Measurements from ENCODE around the gene EXTL1. TPM values are rescaled to one million over a fixed set of nuclear protein-coding genes. Genes with fewer than 3 reads are reported as not detected.

The EXTL1 gene
- total RNA-seq, 1 experiment from 2014 or later: 0.15 TPM

GRCh38 chr1:25990251-25990650 lies 31.3 kb upstream of the EXTL1 start:
- ChIA-PET RAD21 (ENCODE audit: low non-redundant PET in 1 of 2, low total read pairs in 2 of 2, uncharacterized antibody in 2 of 2, unreplicated experiment in 2 of 2) (no interaction called here), POLR2A (no interaction called here), CTCF (no interaction called here)
- BruUV-seq (replicated peaks): no TSS peak
- H3K27ac ChIP-seq (ENCODE audit: low read depth, low read length): no peak overlapping the region
- H3K9me3 ChIP-seq (ENCODE audit: control insufficient read depth in 1 of 2, insufficient read depth in 1 of 2, low read depth in 1 of 2, low read length in 2 of 2): no peaks in the 10 kb centered on the region
- no peak overlapping the region for H3K4me2 ChIP-seq (ENCODE audit: low read length)
- no peaks in the 10 kb centered on the region for H3K27me3 ChIP-seq (ENCODE audit: insufficient read depth, low read length)
- intact Hi-C loops (cut with micrococcal nuclease): loop anchor here (10.0 kb wide), 1 partner anchor 445 kb away; the partner anchor contains the start of gene LDLRAP1
- no peaks in the 10 kb centered on the region; the same call in 1 of the 2 replicates for H3K79me2 ChIP-seq (ENCODE audit: insufficient read depth, low read length)
- DNase-seq (ENCODE audit: low read depth, low spot score) (no peak), ATAC-seq (no peak)
- no peak overlapping the region for H3K4me3 ChIP-seq (replicated peaks in 1 of 2; ENCODE audit: low read depth in 1 of 2, low read length in 2 of 2)
- no peak overlapping the region for H3K9ac ChIP-seq (ENCODE audit: low read length)
- peaks cover 2 to 4% of the 10 kb centered on the region in 2 experiments; a peak in 1 of 4 replicates for H3K36me3 ChIP-seq (ENCODE audit: control insufficient read depth in 1 of 2, insufficient read depth in 2 of 2, low read length in 2 of 2)
- no peak overlapping the region for H2AFZ ChIP-seq (ENCODE audit: low read depth, low read length, poor library complexity, severe bottlenecking)
- no peak for TF ChIP-seq SIN3A (IDR thresholded peaks at IDR 0.05; ENCODE audit: low read depth)
- TF ChIP-seq ELF1 (IDR thresholded peaks at IDR 0.05; ENCODE audit: borderline replicate concordance, low read depth): no peak
- no peak for TF ChIP-seq FOSL1 (IDR thresholded peaks at IDR 0.05; ENCODE audit: low read depth)
- TF ChIP-seq EZH2 (IDR thresholded peaks at IDR 0.05): no peak
- TF ChIP-seq TCF7L2 (IDR thresholded peaks at IDR 0.05; ENCODE audit: borderline replicate concordance, extremely low read depth, insufficient read depth, insufficient read length): no peak
- no peak for TF ChIP-seq ZBTB33 (IDR thresholded peaks at IDR 0.05; ENCODE audit: extremely low read depth, insufficient replicate concordance, low read length)
- TF ChIP-seq EZH2phosphoT487 (IDR thresholded peaks at IDR 0.05; ENCODE audit: borderline replicate concordance): no peak
- no peak for TF ChIP-seq SRF (IDR thresholded peaks at IDR 0.05; ENCODE audit: low read depth)
- TF ChIP-seq MAX (IDR thresholded peaks at IDR 0.05): no peak
- TF ChIP-seq JUND (IDR thresholded peaks at IDR 0.05): no peak
- peaks cover 0 to 12% of the 10 kb centered on the region in 2 experiments; a peak in 2 of 4 replicates for H3K4me1 ChIP-seq (ENCODE audit: control insufficient read depth in 1 of 2, insufficient read depth in 2 of 2, low read length in 2 of 2)
- no peaks in the 10 kb centered on the region for H4K20me1 ChIP-seq (ENCODE audit: insufficient read depth)
- no peaks in the 10 kb centered on the region for H3K9me2 ChIP-seq (ENCODE audit: insufficient read depth)
